OCI-LY3 (cell line): ENCODE results near the gene BMP10.

Source experiments
- EZH2phosphoT487 ChIP-seq: fragments of 200-600 bp; shearing (Covaris generic); IDR thresholded peaks from 2 replicates; pipeline ENCODE4 v1.6.1; 2018; ENCODE audit warnings: antibody characterized with exemption, mixed run types, low read depth
- TF ChIP-seq, protein P1 (sequence below): fragments of 200-600, 300-600 bp; sonication (generic); IDR thresholded peaks from 2 replicates; pipeline ENCODE4 v1.5.1; 2014; ENCODE audit warnings: antibody characterized with exemption, low read length, low read depth

- TF ChIP-seq, protein P1, sequence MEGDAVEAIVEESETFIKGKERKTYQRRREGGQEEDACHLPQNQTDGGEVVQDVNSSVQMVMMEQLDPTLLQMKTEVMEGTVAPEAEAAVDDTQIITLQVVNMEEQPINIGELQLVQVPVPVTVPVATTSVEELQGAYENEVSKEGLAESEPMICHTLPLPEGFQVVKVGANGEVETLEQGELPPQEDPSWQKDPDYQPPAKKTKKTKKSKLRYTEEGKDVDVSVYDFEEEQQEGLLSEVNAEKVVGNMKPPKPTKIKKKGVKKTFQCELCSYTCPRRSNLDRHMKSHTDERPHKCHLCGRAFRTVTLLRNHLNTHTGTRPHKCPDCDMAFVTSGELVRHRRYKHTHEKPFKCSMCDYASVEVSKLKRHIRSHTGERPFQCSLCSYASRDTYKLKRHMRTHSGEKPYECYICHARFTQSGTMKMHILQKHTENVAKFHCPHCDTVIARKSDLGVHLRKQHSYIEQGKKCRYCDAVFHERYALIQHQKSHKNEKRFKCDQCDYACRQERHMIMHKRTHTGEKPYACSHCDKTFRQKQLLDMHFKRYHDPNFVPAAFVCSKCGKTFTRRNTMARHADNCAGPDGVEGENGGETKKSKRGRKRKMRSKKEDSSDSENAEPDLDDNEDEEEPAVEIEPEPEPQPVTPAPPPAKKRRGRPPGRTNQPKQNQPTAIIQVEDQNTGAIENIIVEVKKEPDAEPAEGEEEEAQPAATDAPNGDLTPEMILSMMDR = peak; percentile 97
- no peak for TF ChIP-seq EZH2phosphoT487
Observed at GRCh38 chr2:68837164-68837860, 33.9 kb downstream of the BMP10 start.
